GM21529 (cell line): ENCODE measurements around the gene CCDC102A.

Source experiments
- ATAC-seq: cut with Tn5 transposase; IDR thresholded peaks from one replicate; pipeline ENCODE4 v1.9.1; 2021; ENCODE audit not compliant: unreplicated experiment

CCDC102A gene

GRCh38 chr16:57519796-57520360, 16.5 kb downstream of the CCDC102A start:
- peak; percentile 60 for ATAC-seq

- no peak for ATAC-seq
Measured at GRCh38 chr16:57518922-57519321, 17.4 kb downstream of the CCDC102A start.

- no peak for ATAC-seq
Measured at GRCh38 chr16:57518520-57518919, 17.9 kb downstream of the CCDC102A start.

- ATAC-seq, result no peak
Measured at GRCh38 chr16:57517397-57518367, 18.7 kb downstream of the CCDC102A start.

GRCh38 chr16:57516773-57517172, 19.6 kb downstream of the CCDC102A start:
- no peak for ATAC-seq

GRCh38 chr16:57516176-57516725, 20.1 kb downstream of the CCDC102A start:
- ATAC-seq, result no peak

- no peak for ATAC-seq
Measured at GRCh38 chr16:57514791-57515600, 21.4 kb downstream of the CCDC102A start.

GRCh38 chr16:57514371-57514770, 22.0 kb downstream of the CCDC102A start:
- no peak for ATAC-seq

- no peak for ATAC-seq
Measured at GRCh38 chr16:57513371-57514102, 22.8 kb downstream of the CCDC102A start.

GRCh38 chr16:57512296-57513001, 23.9 kb downstream of the CCDC102A start:
- no peak for ATAC-seq

GRCh38 chr16:57510016-57510871, 26.1 kb downstream of the CCDC102A start:
- no peak for ATAC-seq

GRCh38 chr16:57509231-57509923, 27.0 kb downstream of the CCDC102A start:
- ATAC-seq, result no peak

GRCh38 chr16:57508035-57508425, 28.3 kb downstream of the CCDC102A start:
- no peak for ATAC-seq

GRCh38 chr16:57507136-57508034, 29.0 kb downstream of the CCDC102A start:
- ATAC-seq, result no peak

- no peak for ATAC-seq
Measured at GRCh38 chr16:57505169-57505568, 31.2 kb downstream of the CCDC102A start.

GRCh38 chr16:57504491-57504890, 31.9 kb downstream of the CCDC102A start:
- no peak for ATAC-seq

GRCh38 chr16:57504001-57504400, 32.4 kb downstream of the CCDC102A start:
- ATAC-seq, result no peak
